GM12878 (cell line): ENCODE results near the gene OR9Q1. TPM values are rescaled to one million over a fixed set of nuclear protein-coding genes. Genes with fewer than 3 reads are reported as not detected.

Experiments
- ATAC-seq: fragments of 200-7000 bp; cut with Tn5 transposase; 3 replicates; pipeline ENCODE4 v1.9.1; 2020; ENCODE audit warnings: mild to moderate bottlenecking, moderate library complexity
- BruUV-seq: library from RNA; stranded (reverse); fragments of 400-500 nt; replicated peaks from 2 replicates; lab custom pipeline; 2021; lab: Mats Ljungman, UMichigan
- CTCF ChIA-PET: fragments of 300-600 bp; sonication (Branson Sonifier 250); formaldehyde crosslinking; extraction: SDS; loops from one replicate; lab custom pipeline; 2021; ENCODE audit warnings: inconsistent platforms; lab: Yijun Ruan, JAX
- POLR2A ChIA-PET: fragments of 350-600 bp; formaldehyde crosslinking; extraction: SDS; loops from one replicate; lab custom pipeline; 2021; ENCODE audit warnings: inconsistent platforms; lab: Charles Lee
- RAD21 ChIA-PET: fragments of 300-600 bp; sonication (Branson Sonifier 250); formaldehyde crosslinking; loops from one replicate; lab custom pipeline; 2023; ENCODE audit warnings: antibody characterized with exemption; ENCODE audit not compliant: unreplicated experiment; lab: Charles Lee
- SMC1A ChIA-PET: fragments of 300-600 bp; sonication (Branson Sonifier 250); formaldehyde crosslinking; loops from one replicate; lab custom pipeline; 2023; ENCODE audit not compliant: unreplicated experiment, uncharacterized antibody; lab: Charles Lee
- DNase-seq: peaks from one replicate; pipeline ENCODE4 v3.0.0-alpha.2; 2011; ENCODE audit warnings: low read depth, low spot score
- FAIRE-seq: peaks from 3 replicates; lab custom pipeline; 2011; peaks lifted over from hg19 to GRCh38; lab: Jason Lieb, UNC
- H2AFZ ChIP-seq: 2 replicates; pipeline ENCODE4 v1.6.0; 2011; ENCODE audit warnings: low read depth, low read length, control low read depth; ENCODE audit not compliant: control insufficient read depth
- H3K27ac ChIP-seq: 2 replicates; pipeline ENCODE4 v1.5.1; 2011; ENCODE audit warnings: control low read depth; ENCODE audit not compliant: control insufficient read depth, insufficient read depth
- H3K27me3 ChIP-seq, 2 experiments: replicated peaks in 1 of 2; 2 replicates each; pipeline versions ENCODE4 v1.6.0 to v1.6.1; 2011; ENCODE audit warnings: low read length in 1 of 2; ENCODE audit not compliant: control insufficient read depth in 2 of 2, insufficient read depth in 2 of 2
- H3K36me3 ChIP-seq, 2 experiments: 2 replicates each; pipeline ENCODE4 v1.5.1; 2011; ENCODE audit warnings: low read length in 1 of 2; ENCODE audit not compliant: control insufficient read depth in 2 of 2, insufficient read depth in 2 of 2
- H3K4me1 ChIP-seq: 2 replicates; pipeline ENCODE4 v1.6.1; 2011; ENCODE audit warnings: mild to moderate bottlenecking, low read length, moderate library complexity, mixed read lengths; ENCODE audit not compliant: control insufficient read depth, insufficient read depth
- H3K4me2 ChIP-seq: 2 replicates; pipeline ENCODE4 v1.6.0; 2011; ENCODE audit warnings: control low read depth; ENCODE audit not compliant: control insufficient read depth, insufficient read depth
- H3K4me3 ChIP-seq: fragments of 200-600 bp; sonication (generic); 2 replicates; pipeline ENCODE4 v1.5.1; 2016
- H3K79me2 ChIP-seq: 2 replicates; pipeline ENCODE4 v1.6.0; 2011; ENCODE audit warnings: low read length; ENCODE audit not compliant: control insufficient read depth, insufficient read depth
- H3K9ac ChIP-seq: 2 replicates; pipeline ENCODE4 v1.8.0; 2011; ENCODE audit warnings: low read length, control low read depth, mixed read lengths; ENCODE audit not compliant: control insufficient read depth, insufficient read depth
- H3K9me3 ChIP-seq: replicated peaks from 3 replicates; pipeline ENCODE4 v1.5.1; 2011; ENCODE audit warnings: mild to moderate bottlenecking, low read length; ENCODE audit not compliant: control insufficient read depth, insufficient read depth
- H4K20me1 ChIP-seq: 2 replicates; pipeline ENCODE4 v1.6.0; 2011; ENCODE audit not compliant: control insufficient read depth, insufficient read depth
- BCL11A ChIP-seq: IDR thresholded peaks from 2 replicates; pipeline ENCODE4 v1.6.1; 2011; ENCODE audit warnings: low read depth, low read length
- BMI1 ChIP-seq: fragments of 450-650 bp; IDR thresholded peaks from 2 replicates; pipeline ENCODE4 v1.6.1; 2016; ENCODE audit warnings: mild to moderate bottlenecking, moderate library complexity, borderline replicate concordance
- DPF2 ChIP-seq: fragments of 450-650 bp; IDR thresholded peaks from 2 replicates; pipeline ENCODE4 v1.6.1; 2017; ENCODE audit warnings: mild to moderate bottlenecking
- MAX ChIP-seq: IDR thresholded peaks from 2 replicates; pipeline ENCODE4 v1.6.1; 2012; ENCODE audit warnings: low read depth, low read length, improper control_type of control experiment
- NFXL1 ChIP-seq: fragments of 450-650 bp; IDR thresholded peaks from 2 replicates; pipeline ENCODE4 v1.6.1; 2017; ENCODE audit warnings: antibody characterized with exemption, mild to moderate bottlenecking, borderline replicate concordance
- NR2C2 ChIP-seq: IDR thresholded peaks from 2 replicates; pipeline ENCODE4 v1.6.1; 2011; ENCODE audit warnings: borderline replicate concordance, low read depth; ENCODE audit not compliant: control insufficient read depth, insufficient read length
- PAX5 ChIP-seq: IDR thresholded peaks from 2 replicates; pipeline ENCODE4 v1.6.1; 2011; ENCODE audit warnings: low read depth, low read length, borderline replicate concordance
- POLR2AphosphoS5 ChIP-seq: IDR thresholded peaks from 2 replicates; pipeline ENCODE4 v1.6.1; 2011; ENCODE audit warnings: mild to moderate bottlenecking, low read length, inconsistent platforms
- SMAD1 ChIP-seq: fragments of 450-650 bp; IDR thresholded peaks from 2 replicates; pipeline ENCODE4 v1.6.1; 2018; ENCODE audit warnings: mild to moderate bottlenecking, low read depth; ENCODE audit not compliant: partially characterized antibody
- SRF ChIP-seq, 2 experiments: IDR thresholded peaks; 2 replicates each; pipeline ENCODE4 v1.6.1; 2011; ENCODE audit warnings: low read depth in 2 of 2, low read length in 2 of 2, mild to moderate bottlenecking in 1 of 2, moderate library complexity in 1 of 2
- ZBED1 ChIP-seq: IDR thresholded peaks from 2 replicates; pipeline ENCODE4 v1.6.1; 2016; ENCODE audit warnings: borderline replicate concordance
- WGBS: methylation state at CpG from one replicate; pipeline ENCODE4 v1.1.6; 2016; ENCODE audit warnings: low lambda C conversion rate; ENCODE audit not compliant: insufficient replicate concordance, insufficient coverage; ENCODE audit errors: missing lambda C conversion rate; 5-methylcytosine and 5-hydroxymethylcytosine counted together
- in situ Hi-C: fragments of 300-500 bp; cut with MboI; formaldehyde crosslinking; loops from 9 replicates; pipeline ENCODE4 v1.14.3; 2018; ENCODE audit warnings: mixed read lengths
- intact Hi-C: fragments of 100-400 bp; cut with micrococcal nuclease; formaldehyde crosslinking; loops from one replicate; pipeline ENCODE4 v1.14.2; 2022; ENCODE audit not compliant: unreplicated experiment
- polyA plus RNA-seq, 11 experiments: library from polyadenylated mRNA; depleted of rRNA in 4 of 11; unstranded in 6 of 11; stranded (reverse) in 5 of 11; fragments of >200 nt; fragmentation: Nextera tagmentation in 4 of 11; fragmentation: Illumina TruSeq in 1 of 11; extraction: Ambion mirVana in 4 of 11; extraction: Trizol in 1 of 11; gene quantifications; 1 replicate in 1 of 11; 2 replicates in 10 of 11; pipeline versions ENCODE4 v1.2.1 to v1.2.3, GENCODE V29; 2011 to 2016; ENCODE audit warnings: inconsistent platforms in 2 of 11, missing spikeins in 2 of 11, low read depth in 1 of 11
- total RNA-seq, 4 experiments: library from RNA; depleted of rRNA in 3 of 4; stranded (reverse); fragments of >200 nt in 3 of 4; fragmentation: Illumina TruSeq in 1 of 4; extraction: Trizol in 1 of 4; gene quantifications; 2 replicates each; pipeline versions ENCODE4 v1.2.1 to v1.2.3, GENCODE V29; 2013 to 2021
- TF ChIP-seq, protein P1 (sequence below): fragments of 450-650 bp; IDR thresholded peaks from 2 replicates; pipeline ENCODE4 v1.6.1; 2016; ENCODE audit warnings: mild to moderate bottlenecking

Gene OR9Q1
- total and polyA plus RNA-seq, 10 of the 15 experiments (the other 5 are each of a cell fraction or from before 2014, with no cell fraction given): not detected

- H3K4me1 ChIP-seq: no peaks in the 10 kb centered on the region
- RAD21 ChIA-PET: no interaction called here
Measured at GRCh38 chr11:58060535-58060934, 36.9 kb downstream of the OR9Q1 start.

More at GRCh38 chr11:58060535-58060934, 36.9 kb downstream of the OR9Q1 start:
- Histone ChIP-seq H3K9me3 (no peaks in the 10 kb centered on the region), H3K4me3 (no peak overlapping the region), H3K27me3 (peaks cover 0 to 2% of the 10 kb centered on the region in 2 experiments; a peak in 2 of 4 replicates), H3K36me3 (no peaks in the 10 kb centered on the region), H3K27ac (no peak overlapping the region), H3K79me2 (no peaks in the 10 kb centered on the region), H3K9ac (no peak overlapping the region), H3K4me2 (no peak overlapping the region), H2AFZ (no peak overlapping the region), H4K20me1 (no peaks in the 10 kb centered on the region)
- POLR2A ChIA-PET: no interaction called here
- 0% methylated on average over 3 of the region's 3 CpGs for WGBS
- in situ Hi-C loops (no loop called here), intact Hi-C loops (no loop called here)
- DNase-seq (no peak), FAIRE-seq (no peak), ATAC-seq (no peak)
- TF ChIP-seq BMI1: no peak
- no peak for TF ChIP-seq BCL11A
- TF ChIP-seq SRF (IDR thresholded peaks at IDR 0.05; ENCODE audit: low read depth in 2 of 2, low read length in 2 of 2): no peak
- no peak for TF ChIP-seq NR2C2
- no peak for TF ChIP-seq PAX5
- no peak for TF ChIP-seq NFXL1
- no peak for TF ChIP-seq SMAD1
- no peak for TF ChIP-seq ZBED1
- TF ChIP-seq DPF2: no peak
- TF ChIP-seq MAX: no peak
- TF ChIP-seq, protein P1, sequence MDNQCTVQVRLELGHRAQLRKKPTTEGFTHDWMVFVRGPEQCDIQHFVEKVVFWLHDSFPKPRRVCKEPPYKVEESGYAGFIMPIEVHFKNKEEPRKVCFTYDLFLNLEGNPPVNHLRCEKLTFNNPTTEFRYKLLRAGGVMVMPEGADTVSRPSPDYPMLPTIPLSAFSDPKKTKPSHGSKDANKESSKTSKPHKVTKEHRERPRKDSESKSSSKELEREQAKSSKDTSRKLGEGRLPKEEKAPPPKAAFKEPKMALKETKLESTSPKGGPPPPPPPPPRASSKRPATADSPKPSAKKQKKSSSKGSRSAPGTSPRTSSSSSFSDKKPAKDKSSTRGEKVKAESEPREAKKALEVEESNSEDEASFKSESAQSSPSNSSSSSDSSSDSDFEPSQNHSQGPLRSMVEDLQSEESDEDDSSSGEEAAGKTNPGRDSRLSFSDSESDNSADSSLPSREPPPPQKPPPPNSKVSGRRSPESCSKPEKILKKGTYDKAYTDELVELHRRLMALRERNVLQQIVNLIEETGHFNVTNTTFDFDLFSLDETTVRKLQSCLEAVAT: no peak
- TF ChIP-seq POLR2AphosphoS5: no peak
- SMC1A ChIA-PET: no interaction called here
- CTCF ChIA-PET: no interaction called here
- BruUV-seq: no TSS peak
